Nasal cavity respiratory epithelium epithelial cell of viscerocranial mucosa (primary cell): ENCODE measurements around the gene PGAP2. TPM values are rescaled to one million over a fixed set of nuclear protein-coding genes. Genes with fewer than 3 reads are reported as not detected.

Experiments
- total RNA-seq: library from RNA; depleted of rRNA; stranded (reverse); fragments of >200 nt; gene quantifications from 2 replicates; pipeline ENCODE4 v1.2.3, GENCODE V29; 2014

Gene PGAP2
- total RNA-seq, result 34.3 and 34.9 TPM in 2 replicates

DNA sequence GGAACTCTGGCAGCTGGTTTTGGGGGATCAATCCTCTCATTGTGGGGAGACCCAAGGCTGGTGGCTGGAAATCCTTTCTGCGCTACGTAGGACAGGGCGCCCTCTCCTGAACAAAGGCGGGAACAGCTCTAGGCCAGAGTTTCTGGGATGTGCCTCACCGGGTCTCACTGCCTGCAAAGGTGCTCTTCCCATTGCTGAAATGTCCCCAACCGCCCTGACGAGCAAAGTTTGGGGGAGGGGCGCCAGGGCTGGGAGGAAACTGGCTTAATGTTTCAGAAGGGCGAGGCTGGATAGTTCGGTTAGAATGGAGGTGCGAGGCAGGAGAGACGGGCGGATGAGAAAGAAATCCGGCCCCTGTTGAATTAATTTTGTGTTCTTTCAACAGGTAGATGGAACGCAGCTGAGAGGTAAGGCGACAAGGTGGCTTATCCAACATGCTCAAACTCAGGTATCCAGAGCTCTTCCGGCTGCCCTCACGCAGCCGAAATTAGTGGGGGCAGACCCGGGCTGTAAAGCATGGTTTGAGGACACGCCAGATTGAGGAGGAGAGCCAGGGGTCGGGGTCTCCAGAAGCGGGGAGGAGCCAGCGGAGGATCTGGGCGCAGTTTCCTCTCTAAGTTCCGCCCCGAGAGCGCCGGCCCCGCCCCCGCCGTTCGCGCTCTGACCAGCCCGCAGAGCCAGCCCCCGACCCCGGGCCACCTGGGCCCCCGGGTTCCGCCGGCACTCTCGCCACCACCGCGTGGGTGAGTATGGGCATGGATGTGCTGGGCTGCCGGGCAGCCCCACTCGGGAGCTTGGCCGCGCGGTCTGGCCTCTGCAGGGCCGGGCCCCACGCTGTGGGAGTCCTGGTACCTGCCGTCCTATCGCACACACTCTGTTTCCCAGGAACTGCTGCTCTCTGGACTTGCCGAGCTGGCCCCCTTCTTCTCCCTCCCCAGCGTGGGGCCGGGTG is at the start of gene PGAP2:
Gene PGAP2 (plus strand): TSS at position 652 of the 952 bp plus-strand sequence. CDS start 2,700 bp downstream, outside the sequence.

GRCh38 chr11:3797329-3798090 is 10.8 kb upstream of the PGAP2 start, which contains the start of gene NUP98:
TSS of gene NUP98 (minus strand) at chr11:3797554. CDS start at chr11:3782117, 15,437 bp downstream.

GRCh38 chr11:3840870-3841425 is 32.6 kb downstream of the PGAP2 start, which contains the start of gene RHOG:
TSS of gene RHOG (minus strand) at chr11:3840959. CDS start at chr11:3828138, 12,821 bp downstream.

DNA sequence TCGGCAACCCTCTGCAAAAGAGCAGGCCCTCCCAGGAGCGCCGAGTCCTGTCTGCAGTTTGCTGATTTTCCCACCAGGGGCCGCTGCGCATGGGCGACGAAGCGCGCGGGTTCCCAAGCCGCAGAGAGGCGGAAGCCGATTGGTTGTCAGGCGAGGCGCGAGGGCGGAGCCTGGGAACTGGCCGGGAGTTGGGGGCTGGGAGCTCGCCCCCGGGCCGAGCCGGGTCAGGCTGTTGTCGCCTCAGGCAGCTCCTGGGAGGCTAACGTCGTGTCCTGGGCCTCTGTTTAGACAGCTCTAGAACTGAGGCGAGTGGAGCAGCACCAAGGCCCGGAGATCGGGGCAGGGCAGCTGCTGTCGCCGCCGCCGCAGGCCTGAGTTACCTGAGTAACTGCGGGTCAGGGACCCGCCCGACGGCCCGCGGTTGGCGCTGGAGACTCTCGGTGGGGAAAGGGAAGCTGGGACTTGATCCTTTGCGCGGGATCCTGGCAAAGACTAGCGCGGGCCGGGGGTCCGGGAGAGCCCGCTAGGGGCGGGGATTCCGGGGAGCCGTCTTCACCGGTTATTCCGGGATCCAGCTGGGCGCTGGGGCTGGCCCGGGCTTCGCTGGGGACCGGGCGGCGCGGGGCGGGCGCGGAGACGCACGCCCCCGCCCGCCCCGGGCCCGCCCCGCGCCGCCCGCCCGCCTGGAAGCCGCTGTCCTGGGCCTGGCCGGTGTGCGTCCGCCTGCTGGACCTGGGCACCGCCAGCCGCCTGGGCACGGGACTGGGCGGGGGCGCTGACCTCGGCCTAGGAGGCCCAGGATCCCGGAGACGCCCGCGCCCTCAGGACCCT is 46.8 kb downstream of the PGAP2 start, which contains the start of gene STIM1:
Gene STIM1 (plus strand): TSS at position 688 of the 831 bp plus-strand sequence. CDS start 607 bp downstream, outside the sequence.

Other genes with a start within 250 kb of the PGAP2 start
- gene ART5, start 166.6 kb upstream of the PGAP2 start, total RNA-seq, result not detected in 2 replicates
- gene ART1, start 163.4 kb upstream of the PGAP2 start, total RNA-seq, result not detected in 2 replicates
- 0.34 and 1.00 TPM in 2 replicates for gene CHRNA10, start 137.2 kb upstream of the PGAP2 start, total RNA-seq
- 122 TPM in 2 replicates for gene NUP98, start 11.0 kb upstream of the PGAP2 start, total RNA-seq
- 5.8 and 15.3 TPM in 2 replicates for gene RHOG, start 32.4 kb downstream of the PGAP2 start, total RNA-seq
- gene STIM1, start 47.1 kb downstream of the PGAP2 start, total RNA-seq, result 62.2 and 86.6 TPM in 2 replicates